T1000 (cell line): Measurements from ENCODE around the gene TNPO1.
"Not testable (repeated sequence)": the region's sequence is repeated elsewhere in the genome, so short reads cannot be mapped to it uniquely, and the experiment has no call there.

ENCODE experiments used
- DNase-seq: peaks from one replicate; lab custom pipeline; 2025; ENCODE audit warnings: mixed read lengths; lab: John Stamatoyannopoulos, UW

Gene TNPO1

DNA sequence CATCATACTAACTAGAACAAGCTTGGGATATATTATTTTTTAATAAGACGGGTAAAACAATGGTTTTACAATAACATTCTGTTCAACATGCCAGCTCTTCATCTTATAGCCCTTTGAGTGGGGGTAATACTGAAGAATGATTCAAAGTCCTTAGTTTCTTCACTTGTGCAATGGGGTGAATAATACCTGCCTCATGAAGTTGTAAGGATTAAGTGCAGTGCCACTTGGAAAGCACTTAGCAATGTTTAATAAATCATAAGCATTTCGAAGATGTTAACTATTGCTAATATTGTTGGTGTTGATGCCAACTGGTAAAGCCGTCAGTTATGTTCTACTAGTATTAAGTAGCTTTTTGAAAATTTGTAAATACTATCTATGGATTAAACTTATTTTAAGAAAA is 38.0 kb downstream of the TNPO1 start:
- DNase-seq: no peak

DNA sequence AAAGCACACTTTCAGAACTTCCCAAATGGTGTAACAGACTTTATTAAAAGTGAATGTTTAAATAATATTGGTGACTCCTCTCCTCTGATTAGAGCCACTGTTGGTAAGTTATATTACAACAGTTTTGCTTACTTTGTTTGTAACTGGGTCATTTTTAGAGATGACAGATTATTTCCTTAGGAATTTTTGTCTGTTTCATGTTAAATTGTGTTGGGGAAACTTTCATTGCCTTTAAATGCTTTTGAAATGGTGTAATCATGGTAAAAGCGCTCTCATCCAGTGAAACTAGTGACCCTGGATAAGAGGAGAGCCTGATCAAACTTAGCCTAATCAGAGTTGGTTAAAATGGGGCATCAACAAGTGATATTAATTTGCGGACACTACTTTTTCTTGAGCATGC is 39.4 kb downstream of the TNPO1 start:
- no peak for DNase-seq

DNA sequence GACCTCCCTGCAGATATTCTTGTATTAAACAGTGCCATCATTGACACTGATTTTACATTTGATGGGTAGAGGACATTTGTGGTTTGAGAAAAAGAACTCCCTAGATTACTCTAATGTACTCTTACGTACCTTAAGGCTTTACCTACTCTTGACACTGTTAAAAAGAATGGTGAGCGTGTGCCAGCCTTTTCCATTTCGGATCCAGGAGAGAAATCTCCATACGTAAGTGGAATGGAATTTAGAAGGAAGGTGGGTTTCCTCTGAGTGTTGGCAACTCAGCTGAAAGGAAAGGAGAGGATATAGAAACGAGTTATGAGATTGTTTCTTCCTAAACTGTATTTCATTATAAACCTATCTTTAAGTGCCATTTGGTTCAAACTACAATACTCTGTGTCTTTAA is 40.9 kb downstream of the TNPO1 start:
- no peak for DNase-seq

DNA sequence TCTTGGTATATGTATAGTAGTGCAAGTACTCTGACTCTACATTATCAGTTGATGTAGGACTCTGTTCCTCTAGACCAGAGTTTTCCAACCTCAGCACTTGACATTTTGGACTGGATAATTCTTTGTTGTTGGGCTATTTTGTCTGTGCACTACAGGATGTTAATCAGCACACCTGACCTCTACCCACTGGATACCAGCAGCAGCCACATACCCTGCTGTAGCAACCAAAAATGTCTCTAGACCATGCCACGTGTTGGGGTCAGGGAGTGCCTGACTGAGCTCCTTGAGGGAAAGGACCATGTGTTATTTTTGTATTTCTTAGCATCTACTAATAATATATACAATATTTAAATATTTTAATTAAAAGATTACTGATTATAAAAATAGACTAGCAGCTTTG is 42.7 kb downstream of the TNPO1 start:
- DNase-seq: no peak

DNA sequence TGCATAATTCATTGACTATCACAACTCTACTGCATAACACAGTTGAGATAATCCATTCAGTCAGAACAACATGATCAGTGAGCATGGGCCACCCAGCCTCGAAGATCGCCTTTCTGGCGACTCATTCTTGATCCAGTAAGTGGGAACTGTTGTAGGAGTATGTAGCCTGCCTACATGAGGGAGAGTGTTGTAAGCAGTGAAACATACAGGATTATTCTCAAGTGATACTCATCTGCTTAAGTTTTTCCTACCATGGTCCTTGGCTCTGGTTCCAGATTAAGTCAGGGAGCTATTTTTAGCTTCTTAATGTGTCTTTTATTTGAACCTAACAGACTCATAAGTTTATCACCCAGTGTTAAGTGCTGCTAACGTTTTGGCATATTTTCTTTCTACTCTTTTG is 44.0 kb downstream of the TNPO1 start:
- no peak for DNase-seq

DNA sequence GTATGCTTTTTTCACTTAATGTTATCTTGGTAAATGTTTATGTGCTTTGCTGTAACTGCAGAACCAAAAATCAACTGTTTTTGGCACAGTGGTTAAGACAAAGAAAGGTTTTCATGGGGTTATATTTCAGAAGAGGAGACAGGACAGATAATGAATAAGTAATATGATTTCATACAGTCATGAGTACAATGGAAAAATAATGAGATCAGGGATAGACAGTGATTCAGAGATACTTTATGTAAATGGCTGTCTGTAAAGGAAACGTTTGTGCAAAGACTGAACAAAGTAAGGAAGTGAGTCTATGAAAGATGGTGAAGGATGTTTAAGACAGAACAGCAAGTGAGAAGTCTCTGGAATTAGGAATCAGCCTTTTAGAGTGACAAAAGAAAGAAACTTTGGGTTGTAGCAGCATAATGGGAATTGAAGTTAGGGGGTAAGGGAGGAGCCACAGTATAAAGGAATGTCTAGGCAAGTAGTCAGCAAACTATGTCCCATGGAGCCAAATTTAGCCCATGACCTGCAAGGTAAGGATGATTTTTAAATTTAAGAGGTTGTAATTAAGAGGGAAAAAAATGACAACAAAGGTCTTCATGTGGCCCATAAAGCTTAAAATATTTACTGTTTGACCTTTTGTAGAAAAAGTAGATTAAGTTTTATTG is 55.0 kb downstream of the TNPO1 start:
- no peak for DNase-seq

DNA sequence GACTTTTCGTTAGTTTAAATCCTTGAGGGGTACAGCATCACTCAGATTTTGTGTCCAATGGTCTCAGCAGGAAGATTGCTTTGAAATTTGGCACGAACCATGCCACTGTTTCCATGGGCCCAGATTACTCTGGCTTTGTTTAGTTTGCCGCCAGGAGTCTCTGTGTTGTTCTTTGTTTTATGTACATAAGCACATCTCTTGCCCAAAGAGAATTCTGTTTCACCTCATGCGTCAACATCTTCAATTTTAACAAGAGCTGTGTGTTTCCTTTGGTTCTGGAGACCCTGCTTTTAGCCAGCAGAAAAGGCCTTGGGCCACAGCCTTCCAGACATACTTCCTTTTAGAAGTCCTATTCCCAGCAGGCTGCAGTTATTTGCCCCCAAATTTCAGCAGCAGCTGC is 62.4 kb downstream of the TNPO1 start:
- DNase-seq: no peak

DNA sequence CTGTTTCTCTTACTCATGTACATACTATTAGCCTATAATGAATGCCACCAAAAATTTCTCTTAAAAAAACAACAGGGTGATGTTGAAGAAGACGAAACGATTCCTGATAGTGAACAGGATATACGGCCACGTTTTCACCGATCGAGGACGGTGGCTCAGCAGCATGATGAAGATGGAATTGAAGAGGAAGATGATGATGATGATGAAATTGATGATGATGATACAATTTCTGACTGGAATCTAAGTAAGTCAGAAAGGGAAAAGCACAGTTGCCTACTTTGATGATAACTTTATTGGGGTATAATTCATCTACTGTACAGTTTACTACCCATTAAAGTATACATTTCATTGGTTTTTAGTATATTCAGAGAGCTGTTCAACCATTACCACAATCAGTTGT is 66.5 kb downstream of the TNPO1 start:
- DNase-seq: no peak

DNA sequence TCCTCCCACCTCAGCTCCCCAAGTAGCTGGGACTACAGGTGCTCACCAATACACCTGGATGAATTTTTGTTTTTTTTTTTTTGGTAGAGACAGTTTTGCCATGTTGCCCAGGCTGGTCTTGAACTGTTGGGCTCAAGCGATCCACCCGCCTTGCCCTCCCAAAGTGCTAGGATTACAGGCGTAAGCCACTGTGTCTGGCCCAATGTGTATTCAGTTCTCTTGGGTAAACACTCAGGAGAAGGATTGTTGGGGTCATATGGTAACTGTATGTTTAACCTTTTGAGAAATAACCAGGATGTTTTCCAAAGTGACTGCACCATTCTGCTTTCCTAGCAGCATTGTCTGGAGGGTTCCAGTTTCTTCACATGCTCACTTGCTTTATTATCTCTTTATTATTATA is 67.4 kb downstream of the TNPO1 start:
- no peak for DNase-seq

DNA sequence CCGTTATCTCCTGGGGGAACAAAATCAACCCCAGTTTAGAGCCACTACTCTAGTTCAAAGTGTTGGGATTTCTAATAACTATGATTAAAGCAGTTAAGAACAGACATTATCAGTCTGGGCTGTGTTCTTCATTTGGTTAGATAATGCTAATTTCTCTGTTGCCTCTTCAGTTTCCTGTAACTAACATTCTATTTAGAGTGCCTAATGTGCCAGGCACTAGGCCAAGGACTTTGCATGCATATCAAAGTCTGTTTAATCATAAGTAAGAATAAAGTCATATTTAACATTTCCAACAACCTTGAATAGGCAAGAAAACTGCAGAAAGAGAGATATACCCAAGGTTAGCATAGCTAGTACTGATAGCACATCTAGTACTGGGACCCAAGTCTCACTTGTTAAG is 68.4 kb downstream of the TNPO1 start:
- DNase-seq: no peak

DNA sequence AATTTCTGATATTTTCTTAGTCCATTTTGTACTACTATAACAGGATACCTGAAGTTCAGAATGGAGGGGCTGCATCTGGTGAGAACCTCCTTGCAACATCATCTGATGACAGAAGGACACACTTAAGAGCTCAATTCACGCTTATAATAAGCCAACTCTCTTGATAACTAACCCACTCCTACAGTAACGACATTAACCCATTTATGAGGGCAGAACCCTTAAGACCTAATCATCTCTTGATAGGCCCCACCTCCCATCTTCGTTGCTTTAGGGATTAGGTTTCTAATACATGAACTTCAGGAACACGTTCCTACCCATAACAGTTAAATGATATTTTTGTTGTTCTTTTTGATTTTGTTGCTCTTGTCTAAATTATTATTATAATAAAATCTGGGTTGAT is 69.4 kb downstream of the TNPO1 start:
- no peak for DNase-seq

DNA sequence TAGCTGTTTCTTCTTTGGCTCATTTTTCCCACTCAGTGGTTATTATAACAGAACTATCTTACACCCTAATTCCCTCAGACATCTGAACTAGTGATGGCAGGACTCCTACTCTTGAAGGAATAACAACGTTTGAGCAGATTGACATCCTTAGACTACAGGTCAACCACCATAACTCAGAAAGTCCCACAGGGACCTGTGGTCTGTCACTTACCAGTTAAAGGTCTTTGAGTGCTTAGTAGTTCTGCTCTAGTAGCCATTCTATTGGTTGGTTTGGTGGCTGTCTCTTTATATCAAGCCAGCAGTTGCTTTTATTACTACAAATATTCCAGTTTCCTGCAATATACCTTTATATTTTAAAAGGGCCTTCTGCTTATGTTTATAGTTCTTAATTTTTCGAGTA is 72.1 kb downstream of the TNPO1 start:
- DNase-seq: no peak

DNA sequence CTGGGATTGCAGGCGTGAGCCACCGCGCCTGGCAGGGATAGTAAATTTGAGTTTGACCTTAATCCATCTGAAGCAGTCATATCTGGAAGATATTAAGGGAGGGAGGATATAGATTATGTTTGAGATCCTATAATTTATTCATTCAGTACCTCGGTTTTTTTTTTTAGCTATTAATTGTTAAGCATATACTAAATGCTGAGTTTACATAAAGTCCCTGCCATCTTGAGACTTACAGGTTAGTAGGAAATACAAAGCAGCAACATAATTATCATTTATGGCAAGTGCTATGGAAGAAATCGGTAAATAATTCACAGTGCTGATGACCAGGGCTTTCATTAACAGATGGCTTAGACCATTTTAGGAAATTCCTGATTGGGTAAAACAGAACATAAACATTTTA is 72.9 kb downstream of the TNPO1 start:
- no peak for DNase-seq

DNA sequence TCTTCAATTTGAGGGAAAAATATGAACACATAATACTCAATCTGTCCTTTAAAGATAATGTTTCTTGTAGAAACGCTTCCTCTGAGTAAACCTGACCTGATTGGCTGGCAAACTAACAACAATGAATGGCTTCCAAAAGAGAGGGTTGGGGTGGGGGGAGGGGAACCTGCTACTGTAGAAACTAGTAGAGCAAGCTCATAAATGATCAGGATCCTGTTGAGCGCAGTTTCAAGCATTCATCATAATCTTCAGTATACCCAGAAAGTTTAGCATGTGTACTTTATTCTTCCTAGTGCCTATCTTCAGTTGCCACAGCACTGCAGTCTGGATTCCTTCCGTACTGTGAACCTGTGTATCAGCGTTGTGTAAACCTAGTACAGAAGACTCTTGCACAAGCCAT is 76.4 kb downstream of the TNPO1 start:
- no peak for DNase-seq

DNA sequence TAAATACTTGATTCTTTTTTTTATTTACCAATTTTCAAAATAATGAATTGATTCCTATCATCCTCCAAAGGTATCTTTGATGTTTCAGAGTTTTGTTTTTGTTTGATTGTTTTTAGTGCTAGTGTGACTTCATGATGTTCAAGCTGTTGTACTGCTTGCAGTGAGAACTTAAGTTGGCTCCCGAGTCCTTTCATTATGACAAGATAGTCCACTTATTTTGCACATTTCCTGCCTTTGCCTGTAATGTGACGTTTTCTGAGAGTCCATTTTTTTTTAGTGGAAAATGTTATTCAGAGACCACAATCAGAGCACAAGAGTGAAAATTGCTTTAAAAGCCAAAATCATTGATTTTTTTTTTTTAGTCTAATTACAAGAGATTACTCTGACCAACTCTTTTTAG is 79.3 kb downstream of the TNPO1 start:
- no peak for DNase-seq

DNA sequence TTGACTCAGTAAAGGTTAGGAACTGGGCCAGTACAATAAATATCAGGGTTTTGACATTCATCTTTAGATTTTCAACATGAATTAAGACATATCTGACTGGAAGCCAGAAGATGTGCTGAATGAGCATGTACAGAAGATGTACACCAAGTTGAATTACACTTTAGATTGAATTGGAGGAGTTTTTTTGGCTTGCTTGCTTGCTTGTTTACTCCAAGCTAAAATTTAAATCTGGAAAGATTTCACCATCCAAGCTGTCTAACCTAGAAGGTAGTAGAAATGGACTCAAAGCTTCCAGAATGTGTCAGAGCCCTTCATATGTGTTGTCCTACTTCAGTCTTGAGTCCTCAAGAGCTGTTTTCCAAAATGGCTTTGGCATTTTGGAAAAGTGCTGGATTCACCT is 90.3 kb downstream of the TNPO1 start:
- DNase-seq: no peak

DNA sequence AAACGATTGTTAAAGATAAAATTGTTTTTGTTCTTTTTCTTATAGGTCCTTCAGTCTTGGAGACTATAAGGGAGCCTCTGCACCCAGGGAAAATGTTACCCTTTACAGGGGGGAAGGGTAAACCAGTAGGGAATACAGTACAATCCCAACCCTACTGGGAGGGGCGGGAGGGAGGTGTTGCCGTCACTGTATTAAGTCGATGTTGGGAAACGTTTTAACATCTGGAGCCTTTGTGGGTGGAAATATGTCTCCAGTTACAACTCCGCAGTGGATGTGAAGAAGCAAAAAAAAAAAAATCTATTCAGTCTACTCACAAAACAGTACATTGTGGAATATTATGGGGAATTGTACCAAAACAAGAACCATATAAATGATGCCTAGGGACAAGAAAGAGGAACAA is 92.2 kb downstream of the TNPO1 start:
- no peak for DNase-seq

DNA sequence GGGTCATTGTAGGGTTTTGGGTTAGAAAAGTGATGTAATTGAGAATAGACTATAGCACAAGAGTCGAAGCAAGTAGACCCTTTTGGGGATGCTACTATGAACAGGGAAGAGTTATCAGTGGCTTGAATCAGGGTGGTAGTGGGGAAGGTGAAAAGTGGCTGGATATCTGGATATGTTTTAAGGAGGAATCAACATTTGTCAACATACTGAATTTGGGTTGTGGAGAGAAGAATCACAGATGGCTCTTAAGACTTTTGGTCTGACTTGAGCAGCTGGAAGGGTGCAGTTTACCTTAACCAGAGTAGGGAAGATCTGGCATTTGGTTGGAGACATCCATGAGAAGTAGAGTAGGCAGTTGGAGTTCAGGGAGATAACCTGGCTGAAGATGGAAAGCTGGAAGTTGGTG is 100.9 kb downstream of the TNPO1 start:
- DNase-seq: no peak

DNA sequence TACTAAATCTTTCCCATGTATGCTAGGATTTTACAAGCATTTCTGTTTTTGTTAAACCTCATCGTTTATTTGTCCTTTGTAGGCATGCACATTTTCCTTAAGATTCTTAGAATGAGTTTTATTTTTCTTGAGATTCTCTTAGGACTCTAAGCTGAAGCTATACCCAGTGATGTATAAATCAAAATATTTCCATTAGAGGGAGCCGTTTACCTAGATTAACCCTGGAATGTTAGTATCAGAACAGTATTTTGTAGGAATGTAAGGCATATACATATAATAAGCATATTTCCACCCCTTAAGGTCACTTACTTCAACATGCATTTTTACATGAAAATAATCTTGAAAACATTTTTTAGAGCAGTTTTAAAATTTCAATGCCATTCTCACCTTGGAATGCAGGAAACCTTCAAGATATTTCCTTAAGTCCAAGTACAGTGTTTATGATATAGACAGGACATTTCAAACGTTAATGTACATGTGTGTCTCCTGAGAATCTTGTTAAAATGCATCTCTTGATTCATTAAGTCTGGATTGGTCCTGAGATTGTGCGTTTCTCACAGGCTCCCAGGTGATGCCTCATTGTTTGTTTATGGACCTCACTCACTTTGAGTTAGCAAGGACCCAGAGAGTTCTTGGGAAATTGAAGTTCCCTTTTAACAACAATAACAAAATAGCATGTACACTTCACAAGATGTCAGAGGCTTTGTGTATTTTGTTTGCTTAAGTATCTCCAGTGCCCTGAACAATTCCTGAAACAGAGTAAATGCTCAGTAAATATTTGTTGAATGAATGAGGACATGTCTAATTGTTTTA is 104.4 kb downstream of the TNPO1 start:
- DNase-seq: no peak

DNA sequence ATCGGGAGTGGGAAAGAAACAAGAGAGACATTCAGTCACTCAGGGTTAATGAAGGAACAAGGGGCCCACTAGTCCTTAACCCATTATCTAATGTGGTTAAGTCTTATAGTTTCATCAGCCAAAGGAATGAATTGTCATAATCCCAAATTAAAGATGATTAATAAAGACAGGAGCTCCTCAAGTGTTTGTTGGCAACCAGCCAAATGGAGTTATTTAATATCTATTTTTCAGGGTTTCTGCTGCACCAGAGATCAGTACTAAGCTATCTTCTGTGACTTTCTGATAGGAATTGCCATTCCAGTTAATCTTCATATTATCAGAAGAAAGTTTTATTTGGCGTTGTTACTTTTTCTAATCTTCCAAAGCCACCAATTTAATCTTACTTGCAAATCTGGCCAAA is 105.4 kb downstream of the TNPO1 start:
- no peak for DNase-seq

DNA sequence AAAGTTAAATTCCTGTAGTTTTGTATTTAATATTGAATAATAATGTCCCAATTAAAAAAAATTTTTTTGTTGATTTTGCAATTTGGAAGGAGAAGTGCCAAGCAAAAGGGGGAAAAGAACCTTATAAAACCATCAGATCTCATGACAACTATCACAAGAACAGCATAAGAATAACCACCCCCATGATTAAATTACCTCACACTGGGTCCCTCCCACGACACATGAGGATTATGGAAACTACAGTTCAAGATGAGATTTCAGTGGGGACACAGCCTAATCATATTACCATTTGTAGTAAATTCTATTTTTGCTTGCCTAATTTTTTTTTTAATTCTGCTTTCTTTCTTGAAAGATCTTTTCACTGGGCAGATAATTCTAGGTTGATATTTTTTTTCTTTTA is 106.0 kb downstream of the TNPO1 start:
- DNase-seq: no peak

DNA sequence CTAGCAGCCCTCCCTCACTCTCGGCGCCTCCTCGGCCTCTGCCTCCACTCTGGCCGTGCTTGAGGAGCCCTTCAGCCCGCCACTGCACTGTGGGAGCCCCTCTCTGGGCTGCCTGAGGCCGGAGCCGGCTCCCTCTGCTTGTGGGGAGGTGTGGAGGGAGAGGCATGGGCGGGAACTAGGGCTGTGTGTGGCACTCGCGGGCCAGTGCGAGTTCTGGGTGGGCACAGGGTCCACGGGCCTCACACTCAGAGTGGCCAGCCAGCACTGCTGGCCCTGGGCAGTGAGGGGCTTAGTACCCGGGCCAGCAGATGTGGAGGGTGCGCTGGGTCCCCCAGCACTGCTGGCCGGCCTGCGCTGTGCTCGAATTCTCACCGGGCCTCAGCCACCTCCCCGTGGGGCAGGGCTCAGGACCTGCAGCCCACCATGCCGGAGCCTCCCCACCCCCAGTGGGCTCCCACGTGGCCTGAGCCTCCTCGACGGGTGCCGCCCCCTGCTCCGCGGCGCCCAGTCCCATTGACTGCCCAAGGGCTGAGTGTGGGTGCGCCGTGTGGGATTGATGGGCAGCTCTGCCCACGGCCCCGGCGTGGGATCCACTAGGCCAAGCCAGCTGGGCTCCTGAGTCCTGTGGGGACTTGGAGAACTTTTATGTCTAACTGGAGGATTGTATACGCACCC is 109.0 kb downstream of the TNPO1 start:
- DNase-seq: no peak

DNA sequence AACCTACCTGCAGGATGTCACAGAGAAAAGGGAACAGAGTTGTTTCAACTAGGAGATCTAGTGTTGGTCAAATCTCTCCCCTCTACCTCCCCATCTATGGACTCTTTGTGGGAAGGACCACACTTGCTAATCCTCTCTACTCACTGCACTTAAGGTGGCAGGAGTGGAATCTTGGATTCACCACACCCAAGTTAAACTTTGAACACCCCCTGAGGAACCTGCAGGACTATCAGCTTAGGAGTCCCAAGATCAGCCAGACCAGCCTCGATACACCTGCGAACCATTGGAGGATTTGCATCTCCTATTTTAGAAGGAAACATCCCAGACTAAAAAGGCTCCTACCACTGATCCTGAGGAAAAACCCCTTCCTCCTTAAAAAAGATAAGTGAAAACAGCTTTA is 116.2 kb downstream of the TNPO1 start:
- DNase-seq: not testable (repeated sequence)
